DOHH2 (cell line): ENCODE data around the gene NALCN.

ENCODE experiments used
- H3F3A ChIP-seq: fragments of 200-600 bp; sonication (generic), shearing (Covaris generic); 2 replicates; pipeline ENCODE4 v1.6.0; 2016; ENCODE audit warnings: antibody characterized with exemption, mild to moderate bottlenecking; ENCODE audit not compliant: control insufficient read depth, insufficient read depth
- H3K27ac ChIP-seq: fragments of 200-600 bp; sonication (generic); 2 replicates; pipeline ENCODE4 v1.5.1; 2014; ENCODE audit warnings: low read depth, mild to moderate bottlenecking, low read length, moderate library complexity
- H3K27me3 ChIP-seq: fragments of 200-600 bp; sonication (generic); 2 replicates; pipeline ENCODE4 v1.6.1; 2014; ENCODE audit warnings: mild to moderate bottlenecking, low read length, mixed read lengths; ENCODE audit not compliant: control insufficient read depth
- H3K36me3 ChIP-seq: fragments of 200-600 bp; sonication (generic); 2 replicates; pipeline ENCODE4 v1.6.1; 2014; ENCODE audit warnings: mild to moderate bottlenecking, low read length, moderate library complexity, mixed read lengths; ENCODE audit not compliant: control insufficient read depth
- H3K4me1 ChIP-seq: fragments of 200-600 bp; sonication (generic); 2 replicates; pipeline ENCODE4 v1.6.1; 2014; ENCODE audit warnings: mild to moderate bottlenecking, low read length, mixed read lengths; ENCODE audit not compliant: control insufficient read depth
- H3K4me2 ChIP-seq: fragments of 200-600 bp; sonication (generic); 2 replicates; pipeline ENCODE4 v1.6.0; 2014; ENCODE audit warnings: mild to moderate bottlenecking, low read length, moderate library complexity
- H3K4me3 ChIP-seq: fragments of 200-600 bp; sonication (generic); 2 replicates; pipeline ENCODE4 v1.5.1; 2014; ENCODE audit warnings: mild to moderate bottlenecking, low read length, mixed read lengths
- H3K79me2 ChIP-seq: fragments of 200-600 bp; sonication (generic); 2 replicates; pipeline ENCODE4 v1.6.1; 2014; ENCODE audit warnings: mild to moderate bottlenecking, low read length, mixed read lengths; ENCODE audit not compliant: control insufficient read depth
- H3K9me2 ChIP-seq: fragments of 200-600 bp; sonication (generic); replicated peaks from 2 replicates; pipeline ENCODE4 v1.6.1; 2014; ENCODE audit warnings: mild to moderate bottlenecking, low read length, mixed read lengths; ENCODE audit not compliant: control insufficient read depth
- H3K9me3 ChIP-seq: fragments of 200-600 bp; sonication (generic); 2 replicates; pipeline ENCODE4 v1.6.1; 2014; ENCODE audit warnings: antibody characterized with exemption, low read length, mixed read lengths; ENCODE audit not compliant: control insufficient read depth, insufficient read depth
- H4K20me1 ChIP-seq: fragments of 200-600 bp; sonication (generic); 2 replicates; pipeline ENCODE4 v1.6.0; 2014; ENCODE audit warnings: low read depth, mild to moderate bottlenecking, antibody characterized with exemption, low read length, moderate library complexity; ENCODE audit not compliant: control insufficient read depth, insufficient read depth
- CTCF ChIP-seq: fragments of 200-600 bp; sonication (generic); IDR thresholded peaks from one replicate; pipeline ENCODE4 v1.5.1; 2014; ENCODE audit warnings: antibody characterized with exemption, mild to moderate bottlenecking, low read depth, low read length; ENCODE audit not compliant: poor library complexity, severe bottlenecking
- EZH2phosphoT487 ChIP-seq: fragments of 200-600 bp; sonication (generic); IDR thresholded peaks from 2 replicates; pipeline ENCODE4 v1.6.1; 2017; ENCODE audit warnings: borderline replicate concordance, mild to moderate bottlenecking, antibody characterized with exemption, low read length, moderate library complexity, mixed read lengths

The NALCN gene

GRCh38 chr13:101025925-101026324 lies 390.4 kb downstream of the NALCN start:
- Histone ChIP-seq H3K9me3 (no peaks in the 10 kb centered on the region), H3K4me1 (no peaks in the 10 kb centered on the region), H3K4me2 (no peak overlapping the region), H3F3A (no peaks in the 10 kb centered on the region), H3K79me2 (no peaks in the 10 kb centered on the region), H3K36me3 (no peaks in the 10 kb centered on the region), H3K27me3 (no peaks in the 10 kb centered on the region), H4K20me1 (no peaks in the 10 kb centered on the region), H3K4me3 (no peak overlapping the region), H3K9me2 (no peaks in the 10 kb centered on the region), H3K27ac (no peak overlapping the region)
- TF ChIP-seq CTCF (no peak), EZH2phosphoT487 (no peak)

- Histone ChIP-seq H3K9me2 (no peaks in the 10 kb centered on the region), H3F3A (no peaks in the 10 kb centered on the region), H3K36me3 (no peaks in the 10 kb centered on the region), H3K4me3 (no peak overlapping the region), H3K27ac (no peak overlapping the region), H3K4me2 (no peak overlapping the region), H3K27me3 (no peaks in the 10 kb centered on the region), H3K79me2 (no peaks in the 10 kb centered on the region), H4K20me1 (no peaks in the 10 kb centered on the region), H3K9me3 (no peaks in the 10 kb centered on the region), H3K4me1 (no peaks in the 10 kb centered on the region)
- TF ChIP-seq CTCF (no peak), EZH2phosphoT487 (no peak)
Observed at GRCh38 chr13:101025519-101025918, 390.8 kb downstream of the NALCN start.

GRCh38 chr13:101019126-101019525 lies 397.2 kb downstream of the NALCN start:
- Histone ChIP-seq H3K9me2 (no peaks in the 10 kb centered on the region), H3K27ac (no peak overlapping the region), H3K27me3 (no peaks in the 10 kb centered on the region), H3K79me2 (no peaks in the 10 kb centered on the region), H3K9me3 (no peaks in the 10 kb centered on the region), H3K36me3 (no peaks in the 10 kb centered on the region), H3F3A (no peaks in the 10 kb centered on the region), H3K4me2 (no peak overlapping the region), H3K4me3 (no peak overlapping the region), H4K20me1 (no peaks in the 10 kb centered on the region), H3K4me1 (no peaks in the 10 kb centered on the region)
- TF ChIP-seq CTCF (no peak), EZH2phosphoT487 (no peak)

GRCh38 chr13:101018720-101019119 lies 397.6 kb downstream of the NALCN start:
- H3K79me2 ChIP-seq, result no peaks in the 10 kb centered on the region
- H3F3A ChIP-seq, result no peaks in the 10 kb centered on the region
- H3K27me3 ChIP-seq, result no peaks in the 10 kb centered on the region
- H3K27ac ChIP-seq, result no peak overlapping the region
- TF ChIP-seq CTCF (no peak), EZH2phosphoT487 (no peak)
- H3K36me3 ChIP-seq, result no peaks in the 10 kb centered on the region
- H4K20me1 ChIP-seq, result no peaks in the 10 kb centered on the region
- H3K4me1 ChIP-seq, result no peaks in the 10 kb centered on the region
- H3K4me2 ChIP-seq, result no peak overlapping the region
- no peaks in the 10 kb centered on the region for H3K9me2 ChIP-seq
- H3K9me3 ChIP-seq, result no peaks in the 10 kb centered on the region
- H3K4me3 ChIP-seq, result no peak overlapping the region
